Renal cortex interstitium (tissue), 11 donors: ENCODE data around the gene PNPLA3. TPM values are rescaled to one million over a fixed set of nuclear protein-coding genes. Genes with fewer than 3 reads are reported as not detected.

Source experiments
- DNase-seq, 11 donors: peaks; one replicate each; pipeline ENCODE4 v3.0.0-alpha.2; 2013; ENCODE audit warnings: low read depth in 9 of 11, low spot score in 4 of 11; ENCODE audit errors: extremely low read depth in 1 of 11
- polyA plus RNA-seq, 3 donors: library from polyadenylated mRNA; unstranded; fragments of 120-200 nt; gene quantifications; one replicate each; pipeline ENCODE4 v1.2.1, GENCODE V29; 2013; ENCODE audit not compliant: insufficient read length in 3 of 3

PNPLA3 gene
- polyA plus RNA-seq, 3 donors, result 2.0 to 2.4 (median 2.1) TPM

GRCh38 chr22:43953988-43954785 is 30.6 kb downstream of the PNPLA3 start:
- DNase-seq, result no peak

GRCh38 chr22:43955040-43955882 is 31.7 kb downstream of the PNPLA3 start, which contains the start of gene SAMM50:
SAMM50 (plus strand) TSS chr22:43955442; CDS start chr22:43955578, 136 bp downstream.
- peak; percentile 78 to 91 (median 87) for DNase-seq

- peak in 1 of 11 donors; percentile 11 for DNase-seq
Measured at GRCh38 chr22:43955883-43956782, 32.5 kb downstream of the PNPLA3 start.

GRCh38 chr22:43956805-43957463 is 33.3 kb downstream of the PNPLA3 start:
- DNase-seq, result no peak

GRCh38 chr22:43957871-43958270 is 34.3 kb downstream of the PNPLA3 start:
- DNase-seq, result no peak

GRCh38 chr22:43964314-43964857 is 40.8 kb downstream of the PNPLA3 start:
- no peak for DNase-seq

GRCh38 chr22:43967069-43967468 is 43.5 kb downstream of the PNPLA3 start:
- DNase-seq, result no peak

GRCh38 chr22:43968614-43969013 is 45.0 kb downstream of the PNPLA3 start:
- DNase-seq, result no peak

GRCh38 chr22:43969021-43969878 is 45.6 kb downstream of the PNPLA3 start:
- DNase-seq, result no peak

GRCh38 chr22:43969989-43970755 is 46.6 kb downstream of the PNPLA3 start:
- no peak for DNase-seq

GRCh38 chr22:43971112-43971511 is 47.5 kb downstream of the PNPLA3 start:
- DNase-seq, result no peak

- DNase-seq, result no peak
Measured at GRCh38 chr22:43972931-43973462, 49.4 kb downstream of the PNPLA3 start.

- DNase-seq, result no peak
Measured at GRCh38 chr22:43974028-43974545, 50.5 kb downstream of the PNPLA3 start.

GRCh38 chr22:43975041-43975440 is 51.4 kb downstream of the PNPLA3 start:
- DNase-seq, result no peak

GRCh38 chr22:43976861-43977795 is 53.5 kb downstream of the PNPLA3 start:
- no peak for DNase-seq
